Stimulated activated CD4-positive, alpha-beta T cell treated with anti-CD3 and anti-CD28 coated beads, Interleukin-15, amount 100 ng/mL, for 48 hours (primary cell): ENCODE measurements around the gene CORO1A.
"Not testable (repeated sequence)": the region's sequence is repeated elsewhere in the genome, so short reads cannot be mapped to it uniquely, and the experiment has no call there.

Experiments
- DNase-seq, 2 donors: peaks; one replicate each; pipeline ENCODE4 v3.0.0-alpha.2; 2020; ENCODE audit warnings: low read depth in 2 of 2

The CORO1A gene

DNA sequence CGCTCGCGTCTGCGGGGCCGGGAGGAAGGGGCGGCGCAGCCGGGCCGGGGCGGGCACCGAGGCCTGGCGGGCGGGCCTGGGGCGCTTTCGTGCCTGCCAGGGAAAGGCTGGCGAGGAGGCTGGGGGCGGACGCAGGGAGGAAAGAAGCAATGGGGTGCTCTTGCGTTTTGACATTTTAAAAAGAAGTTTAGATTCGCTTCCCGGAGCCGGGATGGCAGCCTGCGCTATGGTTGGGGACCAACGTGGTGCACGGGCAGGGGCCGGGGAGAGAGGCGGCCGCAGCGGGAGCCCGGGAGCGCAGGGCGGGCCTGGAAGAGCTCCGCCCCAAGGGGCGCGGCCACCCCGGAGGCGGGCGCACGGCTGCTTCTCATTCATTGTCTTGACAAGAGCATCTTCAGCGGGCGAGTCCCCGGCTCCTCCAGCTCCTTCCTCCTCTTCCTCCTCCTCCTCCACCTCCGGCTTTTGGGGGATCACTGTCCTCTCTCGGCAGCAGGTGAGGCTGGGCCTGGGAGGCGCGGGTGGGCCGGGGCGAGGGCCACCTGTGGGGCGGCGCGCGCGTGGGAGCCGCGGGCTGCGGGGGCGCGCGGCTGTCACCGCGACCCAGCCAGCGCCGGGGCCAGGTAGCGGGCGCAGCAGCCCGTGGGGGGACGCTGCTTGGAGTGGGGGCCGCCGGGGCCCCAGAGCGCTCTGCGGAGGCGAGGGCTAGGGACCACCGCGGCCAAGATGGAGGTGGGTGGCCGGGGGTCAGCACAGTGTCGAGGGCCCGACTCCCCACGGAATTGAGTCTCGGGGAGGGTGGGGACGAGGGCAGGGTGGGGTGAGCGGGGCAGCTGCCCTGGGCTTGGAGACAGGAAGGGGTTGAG, at the start of gene CORO1A:
CORO1A (plus strand) TSS at position 370 of the 863 bp plus-strand sequence. CDS start 1,608 bp downstream, outside the sequence.
- peak; percentile 79 to 82 for DNase-seq

DNA sequence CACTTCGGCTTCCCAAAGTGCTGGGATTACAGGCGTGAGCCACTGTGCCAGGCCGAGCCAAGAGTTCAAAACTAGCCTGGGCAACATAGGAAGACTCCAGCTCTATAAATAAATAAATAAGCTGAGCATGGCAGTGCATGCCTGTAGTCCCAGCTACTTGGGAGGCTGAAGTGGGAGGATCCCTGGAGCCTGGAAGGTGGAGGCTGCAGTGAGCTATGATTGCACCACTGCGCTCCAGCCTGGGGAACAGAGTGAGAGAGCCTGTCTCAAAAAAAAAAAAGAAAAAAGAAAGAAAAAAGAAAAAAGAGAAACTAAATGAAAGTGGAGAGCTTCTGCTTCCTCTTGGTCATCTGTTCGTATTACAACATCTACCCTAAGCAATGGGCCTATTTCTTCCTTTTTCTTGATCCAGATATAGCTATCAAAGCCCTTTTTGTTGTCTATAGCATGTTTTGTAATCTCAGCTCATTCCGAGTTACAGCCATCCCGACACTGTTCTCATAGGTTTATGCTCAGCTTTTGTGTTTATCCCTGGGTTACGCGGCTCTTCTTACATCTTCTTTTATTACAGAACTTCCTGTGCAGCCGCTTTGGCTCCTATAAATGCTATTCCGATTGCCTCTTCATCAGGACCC, 46.3 kb upstream of the CORO1A start:
- DNase-seq = no peak

DNA sequence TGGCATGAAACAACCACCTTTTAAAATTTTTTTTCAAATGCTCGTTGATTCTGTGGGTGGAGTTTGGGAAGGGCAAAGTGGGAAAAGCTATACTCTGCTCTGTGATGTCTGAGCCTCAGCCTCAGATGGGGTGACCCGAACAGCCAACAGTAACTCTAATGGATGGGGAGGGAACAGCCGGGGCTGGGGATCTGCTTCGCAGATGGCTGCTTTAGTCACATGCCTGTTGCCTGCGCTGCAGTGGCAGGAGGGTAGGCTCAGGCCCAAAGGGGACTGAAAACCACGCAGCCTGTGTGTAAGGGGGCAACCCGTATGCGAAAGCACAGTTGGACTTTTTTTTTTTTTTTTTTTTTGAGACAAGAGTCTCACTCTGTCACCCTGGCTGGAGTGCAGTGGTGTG, 45.5 kb upstream of the CORO1A start:
- no peak for DNase-seq

DNA sequence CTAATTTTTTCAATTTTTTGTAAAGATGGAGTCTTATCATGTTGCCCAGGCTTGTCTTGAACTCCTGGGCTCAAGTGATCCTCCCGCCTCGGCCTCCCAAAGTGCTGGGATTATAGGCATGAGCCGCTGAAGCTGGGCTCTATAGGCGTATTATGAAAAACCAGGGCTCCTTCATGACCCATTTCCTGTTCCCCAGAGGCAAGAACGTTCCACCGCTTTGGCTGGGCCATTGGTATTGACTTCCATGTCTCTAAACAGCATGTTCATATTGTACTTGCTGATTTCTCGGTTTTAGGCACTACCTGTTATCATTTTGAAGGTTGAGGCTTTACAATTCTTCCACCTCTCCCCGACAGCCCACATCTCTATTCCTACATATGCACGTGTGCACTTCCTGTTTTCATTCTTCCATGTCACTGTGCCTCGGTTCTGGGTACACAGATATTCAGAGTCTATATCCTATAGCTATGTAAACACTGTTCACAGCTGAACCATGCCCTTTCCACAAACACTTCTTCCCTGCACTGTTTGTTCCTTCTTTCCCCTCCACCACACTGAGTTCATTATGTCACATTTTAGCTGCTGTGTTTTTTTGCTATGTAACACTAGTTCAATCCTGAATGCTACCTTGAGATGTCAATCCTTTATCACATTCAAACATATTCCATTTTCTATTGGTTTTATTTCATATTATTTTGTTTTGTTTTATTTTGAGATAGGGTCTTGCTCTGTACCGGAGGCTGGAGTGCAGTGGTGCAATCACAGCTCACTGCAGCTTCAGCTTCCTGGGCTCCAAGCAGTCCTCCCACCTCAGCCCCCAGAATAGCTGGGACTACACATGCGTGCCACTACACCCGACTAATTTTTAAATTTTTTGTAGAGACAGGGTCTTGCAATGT, 43.6 kb upstream of the CORO1A start:
- no peak for DNase-seq

DNA sequence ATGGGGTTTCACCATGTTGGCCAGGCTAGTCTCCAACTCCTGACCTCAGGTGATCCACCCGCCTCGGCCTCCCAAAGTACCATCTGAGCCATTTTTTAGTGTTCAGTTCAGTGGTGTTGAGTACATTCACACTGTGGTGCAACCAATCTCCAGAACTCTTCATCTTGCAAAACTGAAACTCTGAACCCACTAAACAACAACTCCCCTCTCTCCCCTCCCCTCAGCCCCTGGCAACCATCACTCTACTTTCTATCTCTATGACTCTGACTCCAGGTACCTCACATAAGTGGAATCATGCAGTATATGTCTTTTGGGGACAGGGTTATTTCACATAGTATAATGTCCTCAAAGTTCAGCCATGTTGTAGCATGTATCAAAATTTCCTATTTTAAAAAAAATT, 41.7 kb upstream of the CORO1A start:
- DNase-seq = no peak

DNA sequence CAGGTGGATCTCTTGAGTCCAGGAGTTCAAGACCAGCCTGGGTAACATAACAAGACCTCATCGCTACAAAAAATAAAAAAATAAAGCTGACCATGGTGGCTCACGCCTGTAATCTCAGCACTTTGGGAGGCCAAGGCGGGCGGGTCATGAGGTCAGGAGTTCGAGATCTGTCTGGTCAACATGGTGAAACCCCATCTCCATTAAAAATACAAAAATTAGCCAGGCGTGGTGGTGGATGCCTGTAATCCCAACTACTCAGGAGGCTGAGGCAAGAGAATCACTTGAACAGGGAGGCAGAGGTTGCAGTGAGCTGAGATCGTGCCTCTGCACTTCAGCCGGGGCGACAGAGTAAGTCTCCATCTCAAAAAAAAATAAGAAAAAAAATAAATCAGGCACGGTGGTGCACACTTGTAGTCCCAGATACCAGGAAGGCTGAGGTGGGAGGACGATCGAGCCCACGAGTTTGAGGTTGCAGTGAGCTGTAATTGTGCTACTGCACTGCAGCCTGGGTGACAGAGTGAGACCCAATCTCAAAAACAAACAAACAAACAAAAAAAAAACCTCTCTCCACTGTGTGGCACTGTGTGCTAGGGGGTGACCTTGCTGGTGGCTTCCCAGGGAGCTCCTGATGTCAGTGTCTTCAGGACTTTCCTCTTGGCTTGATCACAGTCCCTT, 40.6 kb upstream of the CORO1A start:
- DNase-seq = no peak

DNA sequence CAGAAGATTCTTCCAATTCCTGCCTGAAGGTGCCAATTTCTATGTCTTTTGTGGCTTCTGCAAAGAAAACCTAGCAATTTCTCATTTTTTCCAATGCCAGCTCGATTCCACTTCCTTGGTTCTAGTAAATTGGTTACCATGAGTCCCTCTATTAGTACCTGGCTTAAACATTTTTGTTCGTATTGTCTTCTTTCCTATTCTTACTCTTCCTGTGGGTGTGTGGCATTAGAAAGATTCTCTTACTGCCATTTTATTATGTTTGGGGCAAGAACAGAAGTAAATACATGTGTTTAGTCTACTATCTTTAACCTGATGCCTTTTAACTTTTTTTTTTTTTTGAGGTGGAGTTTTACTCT, 40.1 kb upstream of the CORO1A start:
- no peak for DNase-seq

DNA sequence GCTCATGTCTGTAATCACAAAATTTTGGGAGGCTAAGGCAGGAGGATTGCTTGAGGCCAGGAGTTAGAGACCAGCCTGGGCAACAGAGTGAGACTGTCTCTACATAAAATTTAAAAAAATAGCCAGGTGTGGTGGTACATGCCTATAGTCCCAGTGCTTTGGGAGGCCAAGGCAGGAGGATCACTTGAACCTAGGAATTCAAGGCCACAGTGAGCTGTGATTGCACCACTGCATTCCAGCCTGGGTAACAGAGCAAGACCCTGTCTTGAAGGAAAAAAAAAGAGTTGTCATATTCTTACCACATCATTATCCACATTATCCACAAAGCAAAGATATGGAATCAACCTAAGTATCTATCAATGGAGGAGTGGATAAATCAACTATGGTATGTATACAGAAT, 39.4 kb upstream of the CORO1A start:
- no peak for DNase-seq

DNA sequence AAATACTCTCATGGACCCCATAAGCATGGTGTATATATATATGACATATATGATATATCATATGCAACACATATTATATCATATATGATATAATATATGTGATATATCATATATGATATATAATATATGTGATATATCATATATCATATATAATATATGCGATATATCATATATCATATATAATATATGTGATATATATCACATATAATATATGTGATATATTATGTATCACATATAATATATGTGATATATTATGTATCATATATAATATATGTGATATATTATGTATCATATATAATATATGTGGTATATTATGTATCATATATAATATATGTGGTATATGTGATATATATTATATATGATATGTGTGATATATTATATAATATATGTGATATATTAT, 38.5 kb upstream of the CORO1A start:
- no peak for DNase-seq

DNA sequence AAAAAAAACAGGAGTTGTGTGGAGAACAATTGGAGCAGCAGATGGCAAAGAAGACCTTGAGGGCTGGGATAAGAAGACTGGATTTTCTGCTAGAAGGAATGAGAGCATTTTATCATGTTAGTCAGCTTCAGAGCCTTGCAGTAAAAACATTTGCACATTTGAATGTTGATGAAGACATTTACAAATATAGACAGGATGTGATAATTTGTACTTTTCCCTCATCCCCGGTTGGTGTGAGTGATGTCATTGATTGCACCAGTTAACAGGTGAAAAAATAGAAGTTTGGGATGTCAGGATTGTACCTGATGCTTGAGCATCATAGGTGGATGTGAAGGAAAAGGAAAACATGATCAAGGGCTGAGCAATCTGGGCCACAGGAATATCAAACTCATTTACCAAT, 37.7 kb upstream of the CORO1A start:
- no peak for DNase-seq

DNA sequence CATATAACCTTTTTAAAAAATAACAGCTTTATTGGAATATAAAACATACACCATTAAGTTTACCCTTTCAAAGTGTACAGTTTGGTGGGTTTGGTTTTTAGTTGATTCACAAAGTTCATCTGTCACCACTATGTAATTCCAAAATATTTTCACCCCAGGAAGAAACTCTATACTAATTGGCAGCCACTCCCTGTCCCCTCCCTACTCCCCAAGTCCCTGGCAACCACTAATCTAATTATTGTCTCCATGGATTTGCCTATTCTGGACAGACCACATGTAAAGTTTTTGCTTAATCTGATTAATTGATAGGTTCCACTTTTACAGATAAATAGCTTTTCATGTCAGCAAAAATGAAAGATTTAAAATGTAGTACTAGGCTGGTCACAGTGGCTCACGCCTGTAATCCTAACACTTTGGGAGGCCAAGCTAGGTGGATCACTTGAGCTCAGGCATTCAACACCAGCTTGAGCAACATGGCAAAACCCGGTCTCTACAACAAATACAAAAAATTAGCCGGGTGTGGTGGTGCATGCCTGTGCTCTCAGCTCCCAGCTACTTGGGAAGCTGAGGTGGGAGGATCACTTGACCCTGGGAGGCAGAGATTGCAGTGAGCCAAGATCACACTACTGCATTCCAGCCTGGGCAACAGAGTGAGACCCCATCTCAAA, 35.4 kb upstream of the CORO1A start:
- DNase-seq = no peak

DNA sequence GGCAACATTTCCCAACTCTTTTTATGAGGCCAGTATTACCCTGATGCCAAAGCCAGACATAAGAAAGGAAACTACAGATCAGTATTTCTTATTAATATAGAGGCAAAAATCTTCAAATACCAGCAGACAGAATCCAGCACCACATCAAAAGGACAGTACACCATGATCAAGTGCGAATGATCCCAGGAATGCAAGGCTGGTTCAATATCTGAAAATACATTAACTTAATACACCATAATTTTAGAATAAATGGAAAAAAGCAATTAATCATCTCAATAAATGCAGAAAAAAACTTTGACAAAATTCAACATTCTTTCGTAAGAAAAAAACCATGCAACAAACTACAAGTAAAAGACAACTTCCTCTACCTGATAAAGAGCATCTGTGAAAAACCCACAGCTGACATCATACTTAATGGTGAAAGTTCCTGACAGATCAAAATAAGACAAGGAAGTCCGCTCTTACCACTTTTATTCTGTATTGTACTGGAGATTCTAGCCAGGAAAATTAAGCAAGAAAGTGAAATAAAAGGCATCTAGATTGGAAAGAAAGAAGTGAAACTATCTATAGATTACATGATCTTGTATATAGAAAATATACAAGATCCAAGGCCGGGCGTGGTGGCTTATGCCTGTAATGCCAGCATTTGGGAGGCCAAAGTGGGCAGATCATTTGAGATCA, 34.0 kb upstream of the CORO1A start:
- DNase-seq = no peak

DNA sequence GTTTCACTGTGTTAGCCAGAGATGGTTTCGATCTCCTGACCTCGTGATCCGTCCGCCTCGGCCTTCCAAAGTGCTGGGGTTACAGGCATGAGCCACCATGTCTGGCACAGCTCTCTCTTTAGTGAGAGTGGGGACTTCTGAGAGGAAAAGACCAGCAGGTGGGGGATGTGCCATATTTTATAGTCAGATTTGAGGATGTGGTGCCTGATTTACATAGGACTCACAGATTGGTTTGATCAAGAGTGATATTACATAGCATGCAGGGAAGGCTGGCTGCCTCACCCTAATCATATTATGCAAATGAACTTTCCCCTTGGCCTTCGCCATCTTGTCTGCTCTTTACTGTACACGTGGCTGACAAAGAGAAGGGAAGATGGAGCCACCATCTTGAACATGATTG, 32.3 kb upstream of the CORO1A start:
- no peak for DNase-seq

DNA sequence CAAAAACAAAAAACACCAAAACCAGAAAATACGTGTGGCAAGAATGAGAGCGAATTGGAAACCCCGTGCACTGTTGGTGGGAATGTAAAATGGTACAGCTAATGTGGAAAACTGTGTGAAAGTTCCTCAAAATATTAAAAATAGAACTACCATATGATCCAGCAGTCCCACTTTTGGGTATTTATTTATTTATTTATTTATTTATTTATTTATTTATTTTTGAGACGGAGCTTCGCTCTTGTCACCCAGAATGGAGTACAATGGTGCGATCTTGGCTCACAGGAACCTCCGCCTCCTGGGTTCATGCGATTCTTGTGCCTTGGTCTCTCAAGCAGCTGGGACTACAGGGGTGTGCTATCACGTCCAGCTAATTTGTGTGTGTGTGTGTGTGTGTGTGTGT, 30.9 kb upstream of the CORO1A start:
- DNase-seq = no peak

DNA sequence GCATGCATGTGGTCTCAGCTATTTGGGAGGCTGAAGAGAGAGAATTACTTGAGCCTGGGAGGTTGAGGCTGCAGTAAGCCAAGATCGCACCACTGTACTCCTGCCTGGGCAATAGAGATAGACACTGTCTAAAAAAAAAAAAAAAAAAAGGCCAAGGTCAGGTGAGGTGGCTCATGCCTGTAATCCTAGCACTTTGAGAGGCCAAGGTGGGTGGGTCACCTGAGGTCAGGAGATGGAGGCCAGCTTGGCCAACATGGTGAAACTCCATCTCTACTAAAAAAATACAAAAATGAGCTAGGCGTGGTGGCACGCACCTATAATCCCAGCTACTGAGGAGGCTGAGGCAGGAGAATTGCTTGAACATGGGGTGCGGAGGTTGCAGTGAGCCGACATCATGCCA, 28.2 kb upstream of the CORO1A start:
- no peak for DNase-seq

DNA sequence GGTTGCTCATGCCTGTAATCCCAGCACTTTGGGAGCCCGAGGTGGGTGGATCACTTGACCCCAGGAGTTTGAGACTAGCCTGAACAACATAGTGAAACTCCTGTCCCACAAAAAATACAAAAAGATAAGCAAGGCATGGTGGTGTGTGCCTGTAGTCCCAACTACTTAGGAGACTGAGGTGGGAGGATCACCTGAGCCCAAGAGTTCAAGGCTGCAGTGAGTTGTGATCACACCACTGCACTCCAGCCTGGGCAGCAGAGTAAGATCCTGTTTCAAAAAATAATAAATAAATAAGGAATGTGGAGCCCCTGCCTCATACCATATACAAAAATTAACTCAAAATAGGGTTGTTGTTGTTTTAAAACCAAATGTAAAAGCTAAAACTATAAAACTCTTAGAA, 26.2 kb upstream of the CORO1A start:
- no peak for DNase-seq

DNA sequence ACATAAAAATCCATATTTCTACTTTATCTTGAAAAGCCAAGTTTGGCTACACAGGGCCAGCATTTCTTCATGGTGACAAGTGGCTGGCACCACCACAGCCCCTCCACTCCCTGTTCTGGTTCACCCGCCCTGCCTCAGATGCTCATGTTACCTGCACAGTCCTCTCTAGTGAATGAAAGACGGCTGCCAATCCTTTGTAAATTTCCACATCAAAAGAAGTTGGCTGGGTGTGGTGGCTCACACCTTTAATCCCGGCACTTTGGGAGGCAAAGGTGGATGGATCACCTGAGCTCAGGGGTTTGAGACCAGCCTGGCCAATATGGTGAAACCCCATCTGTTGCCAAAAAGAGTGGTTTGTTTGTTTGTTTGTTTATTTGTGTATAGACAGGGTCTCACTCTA, 19.9 kb upstream of the CORO1A start:
- DNase-seq = no peak

DNA sequence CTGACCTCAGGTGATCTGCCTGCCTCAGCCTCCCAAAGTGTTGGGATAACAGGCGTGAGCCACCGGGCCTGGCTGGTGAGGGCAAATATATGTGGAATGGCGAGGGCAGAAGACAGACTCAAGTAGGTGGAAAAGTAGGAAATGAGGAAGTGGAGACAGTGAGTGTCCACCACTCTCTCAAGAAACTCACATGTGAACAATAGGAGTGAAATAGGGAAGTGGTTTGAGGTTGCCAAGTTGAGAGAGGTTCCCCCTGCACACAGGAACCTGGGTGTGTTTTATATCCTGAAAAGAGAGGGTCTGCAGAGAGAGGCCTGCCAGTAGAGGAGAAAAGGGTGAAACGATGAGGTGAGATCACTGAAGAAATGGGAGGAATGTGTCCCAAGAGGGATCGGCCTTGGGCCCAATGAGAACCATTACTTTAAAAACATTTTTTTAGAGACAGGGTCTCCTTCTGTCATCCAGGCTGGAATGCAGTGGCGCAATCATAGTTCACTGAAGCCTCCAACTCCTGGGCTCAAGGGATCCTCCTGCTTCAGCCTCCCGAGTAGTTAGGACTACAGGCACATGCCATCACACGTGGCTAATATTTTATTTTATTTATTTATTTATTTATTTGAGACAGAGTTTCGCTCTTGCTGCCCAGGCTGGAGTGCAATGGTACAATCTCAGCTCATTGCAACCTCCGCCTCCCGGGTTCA, 17.1 kb upstream of the CORO1A start:
- DNase-seq = no peak

DNA sequence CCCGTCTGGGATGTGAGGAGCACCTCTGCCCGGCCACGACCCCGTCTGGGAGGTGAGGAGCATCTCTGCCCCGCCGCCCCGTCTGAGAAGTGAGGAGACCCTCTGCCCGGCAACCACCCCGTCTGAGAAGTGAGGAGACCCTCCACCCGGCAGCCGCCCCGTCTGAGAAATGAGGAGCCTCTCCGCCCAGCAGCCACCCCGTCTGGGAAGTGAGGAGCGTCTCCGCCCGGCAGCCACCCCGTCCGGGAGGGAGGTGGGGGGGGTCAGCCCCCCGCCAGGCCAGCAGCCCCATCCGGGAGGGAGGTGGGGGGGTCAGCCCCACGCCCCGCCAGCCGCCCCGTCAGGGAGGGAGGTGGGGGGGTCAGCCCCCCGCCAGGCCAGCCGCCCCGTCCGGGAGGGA, 14.7 kb upstream of the CORO1A start:
- DNase-seq = not testable (repeated sequence)

DNA sequence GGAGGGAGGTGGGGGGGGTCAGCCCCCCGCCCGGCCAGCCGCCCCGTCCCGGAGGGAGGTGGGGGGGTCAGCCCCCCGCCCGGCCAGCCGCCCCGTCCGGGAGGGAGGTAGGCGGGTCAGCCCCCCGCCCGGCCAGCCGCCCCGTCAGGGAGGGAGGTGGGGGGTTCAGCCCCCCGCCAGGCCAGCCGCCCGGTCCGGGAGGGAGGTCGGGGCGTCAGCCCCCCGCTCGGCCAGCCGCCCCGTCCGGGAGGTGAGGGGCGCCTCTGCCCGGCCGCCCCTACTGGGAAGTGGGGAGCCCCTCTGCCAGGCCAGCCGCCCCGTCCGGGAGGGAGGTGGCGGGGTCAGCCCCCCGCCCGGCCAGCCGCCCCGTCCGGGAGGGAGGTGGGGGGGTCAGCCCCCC, 14.0 kb upstream of the CORO1A start:
- not testable (repeated sequence) for DNase-seq
